Spleen (tissue), 7 donors: ENCODE data around the gene TLR5.

ENCODE experiments used
- CTCF ChIP-seq, 11 experiments: fragments of 200-600 bp in 7 of 11; fragments of 450-650 bp in 4 of 11; sonication (generic) in 4 of 11; IDR thresholded peaks in 8 of 11; conservative IDR thresholded peaks in 3 of 11; 1 replicate in 7 of 11; 2 replicates in 4 of 11; pipeline versions ENCODE4 v1.4.0 to v1.8.0; 2016 to 2021; ENCODE audit warnings: antibody characterized with exemption in 11 of 11, inconsistent platforms in 4 of 11, mild to moderate bottlenecking in 1 of 11
- POLR2A ChIP-seq, 3 donors: fragments of 450-650 bp; IDR thresholded peaks; one replicate each; pipeline ENCODE4 v1.5.1; 2017; ENCODE audit warnings: antibody characterized with exemption in 3 of 3, mild to moderate bottlenecking in 1 of 3
- POLR2AphosphoS5 ChIP-seq, 3 donors: sonication (generic); formaldehyde crosslinking; IDR thresholded peaks; one replicate each; pipeline ENCODE4 v1.5.1; 2017; ENCODE audit warnings: antibody characterized with exemption in 3 of 3
- donor health status: DM: no; HTN: no; CAD: no; lungs with moderate emphysema.
- donor health status: DM: no; HTN: no; CAD: no.
- donor health status: DM: no; HTN: no; CAD: no.

- TF ChIP-seq CTCF (IDR thresholded peaks at IDR 0.05 in 8 of 11, conservative IDR thresholded peaks at IDR 0.05 in 3 of 11) (no peak), POLR2AphosphoS5 (IDR thresholded peaks at IDR 0.05) (no peak), POLR2A (IDR thresholded peaks at IDR 0.05) (no peak)
Observed at GRCh38 chr1:223155153-223155552, 12.1 kb upstream of the TLR5 start.
